Measurements from ENCODE around the gene BARX1.
A peak's percentile ranks its signal among the peaks of the same experiment; 100 is the strongest.
"Not testable (repeated sequence)": the region's sequence is repeated elsewhere in the genome, so short reads cannot be mapped to it uniquely, and the experiment has no call there.

The BARX1 gene

DNA sequence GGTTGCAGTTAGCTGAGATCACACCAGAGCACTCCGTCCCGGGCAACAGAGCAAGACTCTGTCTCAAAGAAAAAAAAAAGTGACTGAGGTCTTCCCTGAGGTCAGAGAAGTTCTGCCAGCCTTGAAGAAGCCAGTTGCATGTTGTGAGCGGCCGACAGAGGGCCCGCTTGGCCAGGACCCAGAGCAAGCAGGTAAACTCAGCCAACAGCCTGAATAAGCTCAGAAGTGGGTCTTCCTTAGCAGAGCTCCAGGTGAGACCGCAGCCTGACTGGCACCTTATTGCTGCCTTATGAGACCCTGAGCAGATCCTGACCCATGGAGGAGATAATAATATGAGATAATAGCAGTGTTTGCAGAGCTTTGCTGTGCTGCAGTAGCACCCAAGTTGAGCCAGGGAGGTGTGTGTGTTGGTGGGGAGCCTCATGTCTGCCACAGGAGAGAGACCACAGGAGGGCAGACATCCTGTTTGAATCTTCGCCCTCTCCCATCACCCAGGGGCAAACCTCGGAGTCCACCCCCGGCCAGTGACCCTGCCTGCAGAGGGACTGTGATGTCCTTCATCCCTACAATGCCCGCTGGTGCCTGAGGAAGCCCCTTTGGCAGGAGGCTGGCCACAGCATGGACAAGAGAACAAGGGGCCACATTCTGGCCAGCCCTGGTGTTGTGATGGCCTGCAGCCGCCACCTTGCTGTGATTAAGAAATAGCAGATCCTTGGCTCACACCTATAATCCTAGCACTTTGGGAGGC, 10.8 kb upstream of the BARX1 start:
- DNase-seq (ENCODE audit: low read depth), result no peak

DNA sequence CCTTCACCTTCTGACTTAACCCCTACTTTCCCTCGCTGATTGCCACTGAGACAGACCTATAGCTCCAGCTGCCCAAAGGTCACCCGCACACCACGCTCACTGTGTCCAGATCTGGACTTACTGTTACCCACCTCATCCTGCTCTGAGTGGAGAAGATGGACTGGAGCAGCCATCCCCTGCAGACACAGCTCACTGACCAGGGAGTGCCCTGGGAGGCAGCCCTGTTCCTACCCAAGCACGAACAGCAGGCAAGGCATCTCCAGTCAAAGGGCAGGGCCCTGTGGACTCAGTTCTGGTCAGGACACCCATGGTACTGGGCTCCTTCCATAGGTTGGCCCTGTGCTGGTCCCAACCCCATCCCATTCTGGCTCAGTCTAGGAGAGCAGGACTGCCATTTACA, 9.5 kb upstream of the BARX1 start:
- no peak for DNase-seq (ENCODE audit: low read depth)

DNA sequence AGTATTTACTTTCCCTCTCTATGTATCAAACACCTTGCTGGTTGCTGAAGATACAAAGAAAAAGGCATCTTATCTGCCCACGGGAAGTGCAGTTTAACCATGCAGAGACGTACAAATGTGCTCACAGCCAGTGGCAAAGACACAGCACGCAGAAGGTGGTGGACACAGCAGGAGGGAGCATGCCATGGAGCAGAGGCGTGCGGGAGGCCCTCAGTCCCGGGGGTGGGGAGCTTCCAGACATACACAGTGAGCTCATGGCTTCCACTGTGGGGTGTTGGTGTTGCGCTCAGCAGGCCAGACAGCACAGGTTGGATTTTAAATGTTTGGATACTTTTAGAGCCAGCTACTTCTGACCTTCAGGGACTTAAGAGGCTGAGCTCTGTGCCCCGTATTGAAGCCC, 8.8 kb upstream of the BARX1 start:
- no peak for DNase-seq (ENCODE audit: low read depth)

DNA sequence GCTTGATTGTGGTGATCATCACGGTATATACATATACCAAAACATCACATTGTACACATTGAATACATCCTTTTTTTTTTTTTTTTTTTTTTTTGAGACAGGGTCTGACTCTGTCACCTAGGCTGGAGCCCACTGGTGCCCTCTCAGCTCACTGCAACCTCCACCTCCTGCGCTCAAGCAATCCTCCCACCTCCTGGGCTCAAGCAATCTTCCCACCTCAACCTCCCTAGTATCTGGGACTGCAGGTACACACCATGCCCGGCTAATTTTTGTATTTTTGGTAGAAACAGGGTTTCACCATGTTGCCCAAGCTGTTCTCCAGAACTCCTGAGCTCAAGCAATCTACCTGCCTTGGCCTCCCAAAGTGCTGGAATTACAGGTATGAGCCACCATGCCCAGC, 8.3 kb upstream of the BARX1 start:
- DNase-seq (ENCODE audit: low read depth), result not testable (repeated sequence)

DNA sequence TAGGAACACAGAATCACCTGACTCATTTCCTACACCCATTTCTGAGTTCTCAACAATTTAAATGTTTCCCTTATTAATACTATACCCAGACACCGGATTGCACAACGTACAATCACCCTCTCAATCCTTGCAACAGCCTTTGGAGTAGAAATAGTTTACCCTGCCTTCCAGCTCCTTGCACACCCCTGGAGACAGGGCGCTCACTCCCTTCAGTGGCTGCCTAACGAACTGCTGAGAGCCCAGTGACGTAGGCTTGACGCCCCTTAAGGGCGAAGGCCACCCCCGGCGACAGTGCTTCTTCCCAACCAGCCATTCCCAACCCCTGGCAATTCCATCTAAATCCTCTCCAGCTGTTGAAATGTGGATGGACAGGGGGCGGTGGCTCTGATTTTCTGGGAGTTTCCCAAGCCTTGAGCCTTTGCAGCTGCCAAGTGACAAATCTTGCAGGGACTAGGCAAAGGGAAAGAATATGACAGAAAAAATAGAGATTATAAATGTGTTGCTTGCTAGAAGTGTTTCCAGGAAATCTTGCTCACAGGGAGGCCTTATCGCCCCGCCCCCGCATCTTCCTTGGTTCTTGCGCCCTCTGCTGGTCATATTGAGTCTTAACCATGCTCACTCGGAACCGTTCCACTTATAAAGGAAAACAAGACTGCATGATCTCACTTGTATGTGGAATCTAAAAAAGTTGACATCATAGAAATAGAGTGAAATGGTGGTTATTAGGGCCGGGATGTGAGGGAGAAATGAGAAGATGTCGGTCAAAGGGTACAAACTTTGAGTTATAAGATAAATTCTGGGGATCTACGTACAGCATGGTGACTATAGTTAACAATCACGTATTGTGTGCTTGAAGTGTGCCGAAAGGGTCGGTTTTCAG, 7.6 kb upstream of the BARX1 start:
- DNase-seq (ENCODE audit: low read depth), result peak; percentile 68

DNA sequence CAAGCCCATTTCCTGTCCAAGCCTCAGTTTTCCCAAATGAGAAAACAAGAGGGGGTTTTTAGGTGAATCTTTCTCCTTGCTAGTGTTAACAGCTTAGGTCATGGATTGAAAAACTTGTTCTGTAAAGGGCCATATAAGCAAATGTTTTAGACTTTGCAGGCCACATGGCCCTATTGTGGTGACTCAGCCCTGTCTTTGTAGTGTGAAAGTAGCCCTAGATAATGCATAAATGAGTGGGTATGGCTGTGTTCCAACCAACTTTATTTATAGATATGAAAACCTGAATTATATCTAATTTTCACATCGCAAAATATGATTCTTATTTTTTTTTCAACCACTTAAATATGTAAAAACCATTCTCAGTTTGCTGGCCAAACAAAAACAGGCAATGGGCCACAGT, 6.9 kb upstream of the BARX1 start:
- DNase-seq (ENCODE audit: low read depth), result no peak

DNA sequence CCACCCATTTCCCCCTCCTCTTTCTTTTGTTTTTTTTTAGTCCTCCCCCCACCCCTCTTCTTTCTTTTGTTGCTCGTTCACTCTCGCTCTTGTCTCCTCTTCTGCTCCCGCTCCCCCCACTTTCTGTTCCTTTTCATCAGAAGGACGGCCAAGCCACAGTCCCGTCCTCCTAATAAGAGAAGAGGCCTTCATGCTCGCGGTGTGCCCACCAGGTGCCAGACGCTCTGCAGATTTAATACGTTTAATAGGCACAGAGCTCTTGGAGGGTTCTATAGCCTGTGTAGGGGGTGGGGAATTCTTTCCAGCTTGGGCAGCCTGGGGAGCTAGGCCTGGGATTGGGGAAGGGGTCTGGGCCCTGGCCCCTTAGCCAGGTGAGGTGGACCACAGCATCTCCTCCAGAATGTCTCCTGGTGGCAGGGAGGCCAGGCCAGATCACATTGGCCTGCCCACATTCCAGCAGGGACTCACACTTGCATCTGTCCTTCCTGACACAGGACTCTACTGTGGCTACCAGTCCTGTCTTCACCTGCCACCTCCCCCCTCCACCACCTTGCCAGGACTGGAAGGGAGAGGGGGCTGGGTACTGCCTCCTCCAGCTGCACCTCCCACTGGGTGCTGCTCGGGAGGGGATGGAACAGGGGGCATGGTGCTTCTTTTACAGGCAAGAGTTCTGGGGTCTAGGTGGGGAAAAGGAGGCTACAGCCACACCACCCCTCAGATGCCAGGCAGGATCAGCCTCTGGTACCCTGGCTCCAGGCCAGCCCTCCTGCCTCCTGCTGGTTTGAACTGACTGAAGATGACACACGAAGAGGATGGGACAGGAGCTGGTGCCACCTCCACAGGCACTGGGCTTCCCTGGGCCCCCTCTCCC, 6.1 kb upstream of the BARX1 start:
- no peak for DNase-seq (ENCODE audit: low read depth)

DNA sequence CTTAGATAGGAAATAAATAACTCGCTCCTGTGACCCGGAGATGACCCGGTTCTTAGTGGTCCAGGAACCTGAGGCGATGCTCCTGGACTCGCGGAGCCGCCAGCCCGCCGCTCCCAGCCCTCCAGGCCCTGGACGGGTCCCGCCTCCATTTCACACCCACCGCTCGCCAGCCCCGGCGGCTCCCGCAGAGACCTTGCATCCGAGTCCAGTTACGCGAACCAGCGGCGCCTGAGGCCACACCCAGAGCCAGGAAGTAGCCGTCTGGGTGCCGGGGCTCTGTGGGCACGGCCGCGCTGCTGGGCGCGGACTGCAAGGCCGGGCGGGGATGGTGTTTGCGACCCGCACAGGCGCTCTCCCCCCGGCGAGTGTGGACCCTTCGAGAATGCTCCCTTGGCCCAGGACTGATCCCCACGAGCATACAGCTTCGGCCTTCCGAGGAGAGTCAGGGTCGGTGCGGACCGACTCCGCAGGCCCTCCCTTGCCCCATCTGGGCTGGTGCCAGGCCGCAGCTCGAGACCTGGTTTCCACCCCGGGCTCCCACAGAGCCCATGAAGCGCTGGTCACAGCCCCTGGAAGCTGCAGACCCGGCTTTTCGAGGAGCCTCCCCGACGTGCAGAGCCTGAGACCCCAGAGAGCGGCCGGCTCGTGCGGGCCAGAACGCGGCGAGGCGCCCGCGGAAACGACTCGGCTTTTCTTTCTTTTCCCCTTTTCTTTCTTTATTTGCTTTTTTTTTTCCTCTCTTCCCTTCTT, 5.2 kb upstream of the BARX1 start:
- DNase-seq (ENCODE audit: low read depth), result no peak

DNA sequence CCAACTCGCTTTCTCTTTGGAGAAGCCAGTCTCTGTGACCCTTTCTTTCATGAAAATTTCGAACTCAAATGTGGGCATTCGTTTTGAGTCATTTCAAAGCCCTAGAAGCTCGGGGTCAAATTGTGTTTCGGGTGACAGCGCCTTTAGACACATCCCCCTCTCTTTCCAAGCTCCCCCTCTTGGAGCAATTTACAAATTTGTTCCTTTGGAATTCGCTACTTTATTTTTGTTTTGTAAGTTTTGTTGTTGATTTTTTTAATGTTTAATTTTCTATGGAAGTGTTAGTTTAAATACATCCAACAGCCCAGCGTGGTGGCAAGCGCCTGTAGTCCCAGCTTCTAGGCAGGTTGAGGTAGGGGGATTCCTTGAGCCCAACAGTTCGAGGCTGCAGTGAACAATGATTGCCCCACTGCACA, 4.6 kb upstream of the BARX1 start:
- DNase-seq (ENCODE audit: low read depth), result no peak

DNA sequence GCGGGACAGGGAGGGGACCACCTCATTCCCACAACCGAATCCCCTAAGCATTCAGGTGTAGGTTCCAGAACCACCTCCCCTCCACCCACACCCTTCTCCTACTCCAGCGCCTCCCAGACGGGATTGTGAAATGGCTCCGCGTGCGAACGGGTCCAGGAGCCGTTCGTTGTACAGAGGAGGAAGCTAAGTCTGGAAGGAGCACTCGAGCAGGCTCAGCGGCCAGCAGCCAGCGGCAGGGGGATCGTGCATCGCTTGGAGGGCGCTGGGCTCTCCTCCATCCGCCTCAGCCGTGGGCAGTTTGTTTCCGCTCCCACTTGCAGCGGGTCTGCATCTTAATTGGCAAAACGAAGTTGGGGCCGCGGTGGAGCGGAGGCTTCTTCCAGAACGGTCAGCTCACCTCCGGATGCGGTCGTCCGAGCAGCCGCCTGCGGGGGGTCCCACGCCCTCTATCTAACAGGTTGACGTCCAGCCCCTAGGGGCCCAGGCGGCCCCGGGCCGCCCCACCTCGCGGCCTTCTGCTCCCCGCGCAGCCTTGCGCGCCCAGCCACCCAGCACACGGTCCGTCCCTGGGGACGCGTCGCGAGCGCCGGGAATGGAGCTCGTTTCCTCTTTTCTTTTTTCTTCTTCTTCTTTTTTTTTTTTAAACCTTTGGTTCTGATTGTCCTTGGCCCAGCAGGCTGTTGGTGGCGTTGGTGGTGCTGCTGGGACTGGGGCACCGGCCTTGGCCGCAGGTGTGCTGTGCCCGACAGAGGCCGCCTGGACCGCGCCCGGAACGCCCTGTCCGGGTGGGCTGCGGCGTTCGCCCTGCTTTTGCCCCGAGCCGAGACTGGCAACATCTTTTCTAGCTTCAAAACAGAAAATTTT, 3.9 kb upstream of the BARX1 start:
- no peak for DNase-seq (ENCODE audit: low read depth)

DNA sequence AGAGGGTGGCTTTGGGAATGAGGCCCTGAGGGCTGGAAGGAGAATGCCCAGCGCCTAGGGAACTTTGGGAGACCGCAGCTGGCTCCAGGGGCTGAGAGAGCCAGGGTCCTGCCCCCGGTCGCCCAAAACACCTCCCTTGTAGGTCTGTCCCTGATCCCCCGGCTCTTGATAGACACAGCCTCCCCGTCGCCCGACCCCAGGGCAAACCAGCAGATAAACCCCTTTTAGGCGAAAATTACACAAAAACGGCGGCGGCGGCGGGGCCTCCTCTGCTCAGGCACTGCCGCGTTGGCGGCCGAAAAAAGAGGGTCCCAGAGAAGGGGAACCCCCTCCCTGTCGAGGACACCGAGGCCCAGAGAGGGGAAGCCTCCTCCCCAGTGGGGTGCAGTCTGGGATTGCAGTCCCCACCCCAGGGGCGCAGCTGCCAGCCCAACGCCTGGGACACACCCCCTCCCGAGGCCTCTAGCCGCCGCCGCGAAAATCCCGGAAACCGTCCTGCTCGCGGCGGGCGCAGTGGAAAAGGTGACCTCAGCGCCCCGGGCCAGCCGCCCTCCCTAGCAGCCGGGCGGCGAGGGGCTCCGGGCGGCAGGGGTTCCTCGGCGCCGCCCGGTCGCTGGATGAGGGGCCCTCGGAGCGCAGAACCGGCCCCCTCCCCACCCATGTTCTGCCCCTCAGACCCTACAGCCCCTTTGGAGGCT, 3.1 kb upstream of the BARX1 start:
- DNase-seq (ENCODE audit: low read depth), result no peak

DNA sequence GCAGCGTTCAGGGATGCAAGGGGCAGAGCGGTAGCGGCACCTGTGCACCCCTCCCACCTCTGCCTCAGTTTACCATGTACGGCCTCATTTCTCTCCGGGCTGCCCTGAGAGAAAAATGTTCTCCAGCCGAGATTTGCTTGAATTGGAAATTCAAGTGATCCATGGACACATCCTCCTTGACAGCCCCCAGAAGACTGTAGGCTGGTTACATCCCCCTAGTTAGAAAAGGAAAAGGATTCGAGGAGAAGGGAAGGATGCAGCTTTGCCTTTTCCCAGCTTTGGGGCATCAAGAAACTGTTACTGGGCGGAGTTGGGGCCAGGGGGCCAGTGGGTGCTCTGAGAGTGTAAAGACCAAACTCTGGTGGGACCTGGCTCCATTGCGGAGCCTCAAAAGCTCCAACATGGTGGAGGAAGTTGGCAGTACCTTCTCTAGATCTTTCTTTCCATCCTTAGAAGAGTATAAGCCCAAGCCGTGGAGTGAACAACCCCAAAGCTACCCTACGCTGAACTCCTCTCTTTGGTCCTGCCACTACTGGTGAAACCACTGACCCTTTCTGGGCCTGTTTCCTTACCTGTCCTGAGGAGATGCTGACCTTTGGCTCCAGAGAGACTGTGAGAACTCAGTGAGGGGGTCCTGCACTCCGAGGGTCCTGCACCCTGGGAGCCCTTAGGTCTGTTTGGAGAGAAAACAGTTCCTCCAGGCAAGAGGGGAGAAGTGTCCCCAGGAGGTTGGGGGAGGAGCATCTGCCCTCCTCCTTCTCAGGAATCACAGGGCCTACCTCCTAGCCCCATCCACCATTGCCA, 1.0 kb upstream of the BARX1 start:
- no peak for DNase-seq (ENCODE audit: low read depth)

DNA sequence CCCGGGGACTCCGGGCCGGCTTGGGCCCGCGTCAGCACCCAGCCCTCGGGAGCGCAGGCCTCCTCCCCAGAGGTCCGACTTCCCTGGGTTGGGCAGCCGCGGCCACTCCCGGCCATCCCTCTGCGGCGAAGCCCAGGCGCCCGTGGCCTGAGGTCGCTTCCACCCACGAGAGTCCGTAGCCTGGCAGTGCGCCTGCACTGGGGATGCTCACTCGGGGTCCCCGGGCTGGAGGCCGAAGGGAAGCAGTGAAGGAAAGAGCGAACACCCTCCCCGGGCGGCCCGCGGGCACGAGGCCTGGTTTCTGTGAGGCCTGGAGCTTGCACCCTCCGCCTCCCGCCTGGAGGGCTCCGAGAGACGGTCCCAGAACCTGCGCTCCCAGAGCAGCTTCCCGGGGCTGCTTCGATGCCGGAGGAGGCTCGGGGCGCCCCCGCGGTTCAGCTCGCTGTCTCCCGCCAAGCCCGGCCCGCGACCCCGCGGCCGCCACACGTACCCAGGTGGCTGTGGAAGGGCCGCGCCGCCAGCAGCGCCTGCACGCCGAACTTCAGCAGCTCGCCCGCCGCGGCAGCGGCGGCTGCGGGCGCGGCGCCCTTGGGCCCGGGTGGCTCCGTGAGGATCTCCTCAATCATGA, 607 bp downstream of the BARX1 start:
- DNase-seq (ENCODE audit: low read depth), result no peak

DNA sequence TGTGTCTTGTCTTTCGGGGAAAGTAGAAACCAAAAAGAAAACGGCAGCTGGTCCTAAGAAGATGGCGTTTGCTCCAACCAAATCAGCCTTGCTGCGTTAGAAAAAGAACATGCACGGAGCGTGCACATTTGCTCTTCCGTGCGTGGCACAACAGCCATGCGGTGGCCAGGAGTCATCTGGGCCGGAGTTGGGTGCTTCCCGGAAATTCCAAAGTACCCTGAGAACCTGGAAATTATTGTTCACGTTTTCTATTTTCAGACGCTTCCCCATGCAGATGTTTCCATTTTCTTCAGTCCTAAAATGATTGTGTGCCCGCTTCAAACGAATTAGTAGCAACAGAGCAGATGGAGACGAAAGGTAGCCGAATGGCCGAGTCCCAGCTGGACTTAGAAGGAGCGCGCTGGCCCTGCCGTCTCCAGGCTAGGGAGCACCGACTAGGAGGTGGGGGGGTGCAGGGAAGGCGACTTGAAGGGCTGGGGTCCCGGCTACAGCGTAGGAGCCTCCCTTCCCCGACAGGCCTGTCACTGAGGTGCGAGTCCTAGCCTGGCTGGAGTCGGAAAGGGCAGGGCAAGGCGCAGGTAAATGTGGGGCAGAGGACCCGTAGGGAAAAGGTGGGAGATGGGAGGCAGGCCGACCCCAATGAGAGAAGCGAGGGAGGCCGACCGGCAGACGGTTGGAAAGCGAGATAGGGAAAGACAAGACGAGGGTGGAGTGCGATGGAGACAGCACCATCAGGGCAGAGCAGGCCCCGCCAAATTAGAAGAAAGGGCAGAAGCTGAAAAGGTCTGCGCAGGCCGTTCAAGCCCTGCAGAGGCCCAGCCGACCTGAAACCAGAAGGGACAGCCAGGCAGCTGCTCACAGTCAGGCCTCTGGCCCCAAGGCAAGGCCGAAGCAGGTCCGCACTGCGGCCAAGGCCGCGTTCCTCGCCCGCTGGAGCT, 1.4 kb downstream of the BARX1 start:
- no peak for DNase-seq (ENCODE audit: low read depth)

DNA sequence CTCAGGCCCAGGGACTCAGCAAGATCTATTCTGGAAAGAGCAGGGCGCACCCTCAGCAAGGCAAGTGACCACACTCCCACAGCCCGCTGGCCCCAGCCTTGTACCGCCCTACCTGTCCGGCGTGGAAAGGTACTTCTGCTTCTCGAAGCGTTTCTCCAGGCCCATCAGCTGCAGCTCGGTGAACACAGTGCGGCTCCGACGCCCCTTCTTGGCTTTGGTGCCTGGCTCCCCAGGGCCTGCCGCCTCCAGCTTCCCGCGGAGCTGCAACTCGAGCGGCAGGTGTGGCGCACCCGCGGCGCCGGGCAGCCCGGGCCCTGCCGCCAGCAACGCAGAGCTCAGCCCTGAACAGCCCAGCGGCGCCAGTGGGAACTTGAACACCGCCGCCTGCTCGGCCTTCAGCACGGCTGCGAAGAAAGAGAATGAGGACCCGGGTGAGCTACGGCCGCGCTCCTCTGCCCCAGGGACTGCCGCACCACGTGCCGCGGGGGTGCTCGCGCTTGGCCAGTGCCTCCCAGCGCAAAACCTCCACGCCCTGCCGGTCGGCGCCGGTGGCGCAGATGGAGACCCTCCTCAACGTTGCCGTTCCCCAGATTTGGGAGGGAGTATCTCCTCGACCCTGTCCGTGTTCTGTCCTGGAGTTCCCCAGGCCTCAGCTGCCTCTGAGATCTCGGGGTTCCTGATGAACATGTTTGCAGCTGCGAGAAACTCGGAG, 2.2 kb downstream of the BARX1 start:
- no peak for DNase-seq (ENCODE audit: low read depth)

DNA sequence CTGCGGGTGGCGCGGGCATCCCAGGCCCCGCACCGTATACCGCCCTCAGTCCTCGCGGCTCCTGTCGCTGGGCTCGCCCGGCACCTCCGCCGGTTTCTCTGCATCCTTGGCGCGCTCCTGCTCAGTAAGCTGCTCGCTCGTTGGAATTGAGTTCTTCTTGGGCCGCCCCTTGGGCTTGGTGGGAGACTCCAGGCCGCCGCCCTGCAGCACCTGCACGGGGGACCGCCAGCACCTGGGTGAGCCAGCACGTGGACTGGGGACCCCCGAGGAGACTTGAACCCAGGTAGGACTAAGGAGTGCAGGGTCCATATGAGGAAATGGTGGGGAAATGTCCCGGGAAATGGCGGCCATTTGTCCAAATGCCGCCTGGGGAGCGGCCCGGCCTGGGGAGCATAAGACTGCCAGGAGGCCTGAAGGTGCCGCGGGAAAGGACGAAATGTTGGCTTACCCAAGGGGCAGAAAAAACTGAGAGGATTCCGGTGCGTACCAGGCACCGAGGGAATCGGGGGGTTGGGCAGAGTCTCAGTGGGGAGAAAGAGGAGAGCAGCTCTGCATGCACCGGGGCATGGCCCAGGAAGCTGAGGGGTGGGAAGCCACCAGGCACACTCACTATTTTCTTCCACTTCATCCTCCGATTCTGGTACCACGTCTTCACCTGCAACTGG, 2.9 kb downstream of the BARX1 start:
- DNase-seq (ENCODE audit: low read depth), result no peak
